H1 (cell line): ENCODE results near the gene AGPAT4. TPM values are rescaled to one million over a fixed set of nuclear protein-coding genes. Genes with fewer than 3 reads are reported as not detected.

Experiments
- CTCF ChIA-PET: fragments of 300-600 bp; sonication (Branson Sonifier 250); formaldehyde crosslinking; loops from one replicate; lab custom pipeline; 2021; ENCODE audit not compliant: partially characterized antibody; lab: Charles Lee
- POLR2A ChIA-PET: fragments of 300-600 bp; sonication (Branson Sonifier 250); formaldehyde crosslinking; loops from one replicate; lab custom pipeline; 2021; ENCODE audit warnings: inconsistent platforms; ENCODE audit not compliant: partially characterized antibody; lab: Charles Lee
- DNase-seq, 2 experiments: peaks; one replicate each; pipeline versions ENCODE4 v3.0.0 to v3.0.0-alpha.2; 2010 to 2022; ENCODE audit warnings: low spot score in 2 of 2, low read depth in 1 of 2, mixed read lengths in 1 of 2
- FAIRE-seq: peaks from 2 replicates; lab custom pipeline; 2011; peaks lifted over from hg19 to GRCh38; lab: Jason Lieb, UNC
- H2AFZ ChIP-seq: 2 replicates; pipeline ENCODE4 v1.8.1; 2012; ENCODE audit warnings: low read length, inconsistent platforms
- H2AK5ac ChIP-seq: 2 replicates; pipeline ENCODE4 v1.6.1; 2013; ENCODE audit warnings: low read depth, low read length
- H2BK120ac ChIP-seq: replicated peaks from 2 replicates; pipeline ENCODE3; 2013; ENCODE audit warnings: low read depth, low read length, inconsistent platforms
- H2BK12ac ChIP-seq: 2 replicates; pipeline ENCODE4 v1.6.1; 2013; ENCODE audit warnings: low read depth, low read length
- H2BK15ac ChIP-seq: 2 replicates; pipeline ENCODE4 v1.6.1; 2013; ENCODE audit warnings: low read length
- H2BK20ac ChIP-seq: 2 replicates; pipeline ENCODE4 v1.6.1; 2013; ENCODE audit warnings: low read length
- H2BK5ac ChIP-seq: 2 replicates; pipeline ENCODE4 v1.6.1; 2013; ENCODE audit warnings: low read depth, low read length
- H3K14ac ChIP-seq: 2 replicates; pipeline ENCODE4 v1.6.1; 2013; ENCODE audit warnings: inconsistent platforms; ENCODE audit not compliant: insufficient read length
- H3K18ac ChIP-seq: 2 replicates; pipeline ENCODE4 v1.6.1; 2013; ENCODE audit warnings: low read length; ENCODE audit errors: extremely low read depth
- H3K23ac ChIP-seq: 2 replicates; pipeline ENCODE4 v1.6.1; 2013; ENCODE audit warnings: inconsistent platforms; ENCODE audit not compliant: insufficient read length
- H3K23me2 ChIP-seq: 2 replicates; pipeline ENCODE4 v1.6.1; 2013; ENCODE audit warnings: low read depth, low read length
- H3K27ac ChIP-seq: 2 replicates; pipeline ENCODE4 v1.6.1; 2011; ENCODE audit warnings: low read depth, low read length, inconsistent platforms
- H3K27me3 ChIP-seq, 4 experiments: replicated peaks in 1 of 4; 1 replicate in 1 of 4; 2 replicates in 3 of 4; pipeline versions ENCODE4 v1.6.1 to v1.8.1; 2011 to 2013; ENCODE audit warnings: low read length in 3 of 4, mild to moderate bottlenecking in 3 of 4, inconsistent platforms in 2 of 4, mixed read lengths in 2 of 4, moderate library complexity in 1 of 4; ENCODE audit not compliant: control insufficient read depth in 3 of 4, insufficient read depth in 3 of 4; ENCODE audit errors: extremely low read depth in 1 of 4
- H3K36me3 ChIP-seq, 4 experiments: 2 replicates each; pipeline versions ENCODE4 v1.6.1 to v1.8.1; 2011 to 2013; ENCODE audit warnings: mild to moderate bottlenecking in 4 of 4, low read length in 3 of 4, moderate library complexity in 2 of 4, control low read depth in 1 of 4, inconsistent platforms in 1 of 4; ENCODE audit not compliant: insufficient read depth in 4 of 4, control insufficient read depth in 2 of 4
- H3K4ac ChIP-seq: replicated peaks from 2 replicates; pipeline ENCODE3; 2013; ENCODE audit warnings: low read length, low read depth, mixed read lengths, inconsistent platforms; ENCODE audit not compliant: insufficient read length
- H3K4me1 ChIP-seq, 4 experiments: replicated peaks in 1 of 4; 1 replicate in 1 of 4; 2 replicates in 3 of 4; pipeline versions ENCODE4 v1.6.1 to v1.8.1; 2011 to 2013; ENCODE audit warnings: low read length in 3 of 4, inconsistent platforms in 2 of 4, mixed read lengths in 1 of 4; ENCODE audit not compliant: insufficient read depth in 4 of 4, control insufficient read depth in 3 of 4
- H3K4me2 ChIP-seq, 2 experiments: 2 replicates each; pipeline versions ENCODE4 v1.6.1 to v1.8.1; 2011 to 2013; ENCODE audit warnings: low read depth in 2 of 2, low read length in 2 of 2, control low read depth in 1 of 2, inconsistent platforms in 1 of 2, mild to moderate bottlenecking in 1 of 2; ENCODE audit not compliant: insufficient read depth in 1 of 2
- H3K4me3 ChIP-seq, 4 experiments: fragments of 200-600, 300-600 bp in 1 of 4; sonication (generic), shearing (Covaris generic), sonication (Bioruptor Twin) in 1 of 4; 2 replicates each; pipeline versions ENCODE4 v1.5.1 to v1.8.1; 2011 to 2016; ENCODE audit warnings: low read length in 4 of 4, low read depth in 3 of 4, control low read depth in 2 of 4, inconsistent platforms in 2 of 4, mild to moderate bottlenecking in 2 of 4, mixed read lengths in 1 of 4, moderate library complexity in 1 of 4; ENCODE audit not compliant: insufficient read depth in 2 of 4; ENCODE audit errors: extremely low read depth in 1 of 4
- H3K56ac ChIP-seq: replicated peaks from 2 replicates; pipeline ENCODE3; 2013; ENCODE audit warnings: low read depth, mild to moderate bottlenecking, mixed read lengths, low read length, inconsistent platforms; ENCODE audit not compliant: insufficient read length
- H3K79me1 ChIP-seq: 2 replicates; pipeline ENCODE4 v1.6.1; 2013; ENCODE audit warnings: low read depth, low read length, control low read depth
- H3K79me2 ChIP-seq, 2 experiments: 2 replicates each; pipeline versions ENCODE4 v1.6.1 to v1.8.1; 2012 to 2013; ENCODE audit warnings: low read length in 2 of 2, mild to moderate bottlenecking in 2 of 2, inconsistent platforms in 1 of 2; ENCODE audit not compliant: insufficient read depth in 2 of 2, control insufficient read depth in 1 of 2
- H3K9ac ChIP-seq, 4 experiments: replicated peaks in 1 of 4; 1 replicate in 1 of 4; 2 replicates in 3 of 4; pipeline versions ENCODE4 v1.6.1 to v1.8.1; 2011 to 2013; ENCODE audit warnings: low read depth in 3 of 4, low read length in 3 of 4, control low read depth in 2 of 4, mild to moderate bottlenecking in 2 of 4, moderate library complexity in 2 of 4, inconsistent platforms in 1 of 4; ENCODE audit errors: extremely low read depth in 1 of 4
- H3K9me3 ChIP-seq, 2 experiments: 2 replicates each; pipeline versions ENCODE4 v1.6.1 to v1.8.1; 2012 to 2013; ENCODE audit warnings: mild to moderate bottlenecking in 2 of 2, moderate library complexity in 2 of 2, control low read depth in 1 of 2, inconsistent platforms in 1 of 2, low read depth in 1 of 2, low read length in 1 of 2, mixed read lengths in 1 of 2; ENCODE audit not compliant: insufficient read depth in 2 of 2
- H4K20me1 ChIP-seq, 2 experiments: replicated peaks in 1 of 2; 2 replicates each; pipeline versions ENCODE3 to v1.8.1; 2011 to 2013; ENCODE audit warnings: inconsistent platforms in 2 of 2, low read length in 2 of 2, mild to moderate bottlenecking in 1 of 2; ENCODE audit not compliant: insufficient read depth in 2 of 2, control insufficient read depth in 1 of 2
- H4K5ac ChIP-seq: 2 replicates; pipeline ENCODE4 v1.6.1; 2013; ENCODE audit warnings: low read length, low read depth, mixed read lengths, inconsistent platforms; ENCODE audit not compliant: insufficient read length
- H4K8ac ChIP-seq: 2 replicates; pipeline ENCODE4 v1.8.0; 2013; ENCODE audit warnings: mild to moderate bottlenecking, moderate library complexity, low read length, inconsistent platforms; ENCODE audit not compliant: insufficient read depth; ENCODE audit errors: extremely low read depth
- H4K91ac ChIP-seq: replicated peaks from 2 replicates; pipeline ENCODE3; 2013; ENCODE audit warnings: low read length, mixed read lengths, inconsistent platforms; ENCODE audit not compliant: insufficient read length
- CBX8 ChIP-seq: fragments of 300-800, 300-1000 bp; sonication (generic); IDR thresholded peaks from 2 replicates; pipeline ENCODE4 v1.7.1; 2016; ENCODE audit warnings: low read depth, low read length, borderline replicate concordance
- HDAC6 ChIP-seq: IDR thresholded peaks from one replicate; pipeline ENCODE4 v1.7.1; 2012; ENCODE audit warnings: low read depth, mild to moderate bottlenecking, inconsistent platforms, low read length, moderate library complexity
- SIRT6 ChIP-seq: IDR thresholded peaks from one replicate; pipeline ENCODE4 v1.7.1; 2012; ENCODE audit warnings: low read length, inconsistent platforms
- WGBS, 2 experiments: shearing (Covaris generic) in 1 of 2; methylation state at CpG; one replicate each; pipeline versions ENCODE4 v1.1.6 to v1.1.7; 2013 to 2015; ENCODE audit warnings: low lambda C conversion rate in 2 of 2, mixed read lengths in 2 of 2, inconsistent platforms in 1 of 2, low coverage in 1 of 2, missing lambda C conversion rate in 1 of 2; ENCODE audit not compliant: insufficient replicate concordance in 2 of 2, insufficient coverage in 1 of 2, insufficient read length in 1 of 2; ENCODE audit errors: extremely low coverage in 1 of 2, missing lambda C conversion rate in 1 of 2; 5-methylcytosine and 5-hydroxymethylcytosine counted together
- polyA plus RNA-seq, 7 experiments: library from polyadenylated mRNA; depleted of rRNA in 3 of 7; stranded (reverse) in 5 of 7; unstranded in 2 of 7; fragments of >200 nt in 5 of 7; fragments of 200-250 nt in 2 of 7; gene quantifications; 1 replicate in 5 of 7; 2 replicates in 1 of 7; 4 replicates in 1 of 7; pipeline versions ENCODE4 v1.2.1 to v1.2.3, GENCODE V29; 2011 to 2013; ENCODE audit warnings: missing spikeins in 2 of 7, mixed read lengths in 2 of 7
- total RNA-seq: library from RNA; stranded (reverse); fragmentation: NEBNext Ultra II Directional; extraction: Animal tissue kit (Norgen Biotek cat#: 25700); gene quantifications from 2 replicates; pipeline ENCODE4 v1.2.1, GENCODE V29; 2021
- TF ChIP-seq, protein P1 (sequence below): IDR thresholded peaks from 2 replicates; pipeline ENCODE4 v1.6.1; 2012; ENCODE audit warnings: inconsistent platforms
- TF ChIP-seq, protein P2 (sequence below): IDR thresholded peaks from 2 replicates; pipeline ENCODE4 v1.6.1; 2012; ENCODE audit warnings: inconsistent platforms

The AGPAT4 gene
- total and polyA plus RNA-seq, 2 of the 8 experiments (the other 6 are each of a cell fraction or from before 2014, with no cell fraction given) = 13.5 to 23.8 TPM

DNA sequence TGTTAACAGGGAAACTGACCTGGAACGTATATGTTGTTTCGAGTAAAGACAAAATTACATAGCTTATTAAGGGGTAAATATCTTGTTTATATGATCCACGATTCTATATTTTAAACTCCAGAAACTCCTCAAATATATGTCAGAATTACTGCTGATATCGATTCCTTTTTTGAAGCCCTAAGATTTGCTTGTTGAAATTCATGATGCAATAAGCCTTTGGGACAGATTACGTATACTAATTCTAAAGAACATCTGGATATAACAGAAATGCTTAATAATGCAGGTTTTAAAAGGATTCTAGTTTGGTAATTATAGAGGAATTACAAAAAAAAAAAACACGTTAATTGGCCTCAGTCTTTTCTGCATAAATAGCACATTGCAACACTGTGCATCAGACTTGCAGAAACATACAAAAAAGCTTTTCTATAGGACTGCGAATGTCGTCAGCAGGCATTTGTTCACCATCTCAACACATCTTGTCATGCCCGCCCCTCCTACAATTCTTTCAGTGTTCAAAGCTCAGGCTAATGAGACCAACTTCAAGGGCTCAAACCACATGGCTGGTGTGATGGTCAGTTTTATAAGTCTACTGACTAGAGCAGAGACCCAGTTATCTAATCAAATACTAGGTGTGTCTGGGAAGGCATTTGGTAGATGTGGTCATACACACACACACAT, 74.9 kb downstream of the AGPAT4 start:
- CTCF ChIA-PET = interaction anchor here (0.8 to 1.1 kb wide), 3 partner anchors 8 to 155 kb away, joined by 3 read pairs; no protein-coding TSS in a partner anchor
- no peak overlapping the region for H2AFZ ChIP-seq
- no peak overlapping the region for H3K18ac ChIP-seq
- peaks cover 0 to 5% (median 3%) of the 10 kb centered on the region in 4 experiments; a peak in 3 of 8 replicates for H3K36me3 ChIP-seq
- no peak overlapping the region for H3K4ac ChIP-seq
- no peak overlapping the region for H3K56ac ChIP-seq
- H3K4me2 ChIP-seq = no peak overlapping the region
- no peak overlapping the region for H2AK5ac ChIP-seq
- WGBS, 2 experiments = 91% methylated on average over 9 of the region's 9 CpGs; no CpG with 5 or more reads in 1 of the 2 experiments
- H4K5ac ChIP-seq = no peak overlapping the region
- H2BK12ac ChIP-seq = no peak overlapping the region
- TF ChIP-seq SIRT6 (no peak), HDAC6 (no peak), CBX8 (no peak)
- TF ChIP-seq, protein P1, sequence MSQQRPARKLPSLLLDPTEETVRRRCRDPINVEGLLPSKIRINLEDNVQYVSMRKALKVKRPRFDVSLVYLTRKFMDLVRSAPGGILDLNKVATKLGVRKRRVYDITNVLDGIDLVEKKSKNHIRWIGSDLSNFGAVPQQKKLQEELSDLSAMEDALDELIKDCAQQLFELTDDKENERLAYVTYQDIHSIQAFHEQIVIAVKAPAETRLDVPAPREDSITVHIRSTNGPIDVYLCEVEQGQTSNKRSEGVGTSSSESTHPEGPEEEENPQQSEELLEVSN = no peak
- TF ChIP-seq, protein P2, sequence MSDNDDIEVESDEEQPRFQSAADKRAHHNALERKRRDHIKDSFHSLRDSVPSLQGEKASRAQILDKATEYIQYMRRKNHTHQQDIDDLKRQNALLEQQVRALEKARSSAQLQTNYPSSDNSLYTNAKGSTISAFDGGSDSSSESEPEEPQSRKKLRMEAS = no peak
- TF ChIP-seq, all 59 proteins: peak for 0
- no peak overlapping the region for H4K8ac ChIP-seq
- peaks cover 0 to 18% of the 10 kb centered on the region in 2 experiments; a peak in 3 of 4 replicates for H3K79me2 ChIP-seq
- no peak overlapping the region for H3K4me3 ChIP-seq
- H3K4me1 ChIP-seq = peaks cover 0 to 4% (median 0%) of the 10 kb centered on the region in 4 experiments; a peak in 1 of 7 replicates
- no peak overlapping the region for H4K91ac ChIP-seq
- DNase-seq = no peak
- H3K27ac ChIP-seq = no peak overlapping the region
- peaks cover 4% of the 10 kb centered on the region; the same call in 1 of the 2 replicates for H3K23me2 ChIP-seq
- no peak overlapping the region for H2BK20ac ChIP-seq
- H2BK15ac ChIP-seq = no peak overlapping the region
- H3K14ac ChIP-seq = no peak overlapping the region
- peaks cover 6% of the 10 kb centered on the region; the same call in 1 of the 2 replicates for H3K79me1 ChIP-seq
- H3K9ac ChIP-seq = no peak overlapping the region
- H2BK5ac ChIP-seq = no peak overlapping the region
- H3K23ac ChIP-seq = no peak overlapping the region
- H3K9me3 ChIP-seq = peaks cover 0 to 7% of the 10 kb centered on the region in 2 experiments; a peak in 2 of 4 replicates
- H2BK120ac ChIP-seq = no peak overlapping the region
- FAIRE-seq = no peak
- POLR2A ChIA-PET = no interaction called here
- peaks cover 0 to 7% of the 10 kb centered on the region in 2 experiments for H4K20me1 ChIP-seq
- H3K27me3 ChIP-seq = no peaks in the 10 kb centered on the region
